ENCODE data around the gene ACADM. TPM values are rescaled to one million over a fixed set of nuclear protein-coding genes. Genes with fewer than 3 reads are reported as not detected.

The ACADM gene
- total RNA-seq, 5 donors from 2014 or later (not counting 1 experiment from before 2014, with no cell fraction given): 16.6 to 29.3 (median 23.0) TPM

Other genes starting within 250 kb of the ACADM start
- 1 to 10 TPM in 2 of 5 donors, under 1 TPM in 2, not detected in 1; 0.06 to 2.4 (median 0.84) TPM for gene SLC44A5, start 113.6 kb upstream of the ACADM start, total RNA-seq
- gene RABGGTB, start 61.5 kb downstream of the ACADM start, total RNA-seq: 100 to 1,000 TPM in 2 of 5 donors, 10 to 100 TPM in 3; 75.8 to 153 (median 83.6) TPM
- under 1 TPM in 4 of 5 donors, not detected in 1; 0.41 to 0.54 (median 0.43) TPM for gene MSH4, start 72.2 kb downstream of the ACADM start, total RNA-seq
- gene ASB17, start 207.7 kb downstream of the ACADM start, total RNA-seq: not detected